HepG2 (cell line): ENCODE results near the gene CFAP54. TPM values are rescaled to one million over a fixed set of nuclear protein-coding genes. Genes with fewer than 3 reads are reported as not detected.
A peak's percentile ranks its signal among the peaks of the same experiment; 100 is the strongest.

Source experiments
- CAMTA2 ChIP-seq: sonication (generic); formaldehyde crosslinking; IDR thresholded peaks from 2 replicates; pipeline ENCODE4 v1.4.0; 2020; ENCODE audit warnings: mild to moderate bottlenecking, missing genetic modification reagents, borderline replicate concordance
- CERS6 ChIP-seq: sonication (generic); formaldehyde crosslinking; IDR thresholded peaks from 2 replicates; pipeline ENCODE4 v1.5.0; 2020; ENCODE audit warnings: missing genetic modification reagents
- CREM ChIP-seq, 2 experiments: sonication (generic) in 1 of 2; formaldehyde crosslinking in 1 of 2; IDR thresholded peaks; 2 replicates each; pipeline versions ENCODE4 v1.4.0 to v1.6.1; 2016 to 2020; ENCODE audit warnings: antibody characterized with exemption in 1 of 2, mild to moderate bottlenecking in 1 of 2, missing genetic modification reagents in 1 of 2
- IRX3 ChIP-seq: sonication (generic); formaldehyde crosslinking; IDR thresholded peaks from 2 replicates; pipeline ENCODE4 v1.8.1; 2023; ENCODE audit warnings: mild to moderate bottlenecking, low read depth, missing genetic modification reagents, borderline replicate concordance
- MTF2 ChIP-seq: sonication (generic); formaldehyde crosslinking; IDR thresholded peaks from 2 replicates; pipeline ENCODE4 v1.5.0; 2020; ENCODE audit warnings: missing genetic modification reagents, borderline replicate concordance
- NCOA1 ChIP-seq: sonication (generic); formaldehyde crosslinking; IDR thresholded peaks from 2 replicates; pipeline ENCODE4 v1.9.0; 2021; ENCODE audit warnings: missing genetic modification reagents
- NR2F1 ChIP-seq, 2 experiments: fragments of 450-650 bp in 1 of 2; formaldehyde crosslinking in 1 of 2; IDR thresholded peaks; 2 replicates each; pipeline versions ENCODE4 v1.5.0 to v1.6.1; 2016 to 2020; ENCODE audit warnings: mild to moderate bottlenecking in 1 of 2, missing compliant biosample characterization in 1 of 2, missing genetic modification reagents in 1 of 2, moderate library complexity in 1 of 2
- RBM22 ChIP-seq: fragments of 200-400 bp; formaldehyde crosslinking; optimal IDR thresholded peaks from 2 replicates; pipeline ENCODE3; 2017; ENCODE audit warnings: mild to moderate bottlenecking, low read length, moderate library complexity
- SIN3B ChIP-seq: fragments of 150-350 bp; IDR thresholded peaks from 2 replicates; pipeline ENCODE4 v1.6.1; 2014; ENCODE audit warnings: low read length
- SMARCC2 ChIP-seq: fragments of 450-650 bp; IDR thresholded peaks from 2 replicates; pipeline ENCODE4 v1.6.1; 2017; ENCODE audit warnings: antibody characterized with exemption, mild to moderate bottlenecking
- SRY ChIP-seq: sonication (generic); formaldehyde crosslinking; IDR thresholded peaks from 2 replicates; pipeline ENCODE4 v1.8.0; 2022; ENCODE audit warnings: mild to moderate bottlenecking, missing genetic modification reagents
- YEATS4 ChIP-seq: sonication (generic); formaldehyde crosslinking; IDR thresholded peaks from 2 replicates; pipeline ENCODE4 v1.4.0; 2020; ENCODE audit warnings: missing genetic modification reagents, borderline replicate concordance
- ZBTB38 ChIP-seq: sonication (generic); formaldehyde crosslinking; IDR thresholded peaks from 2 replicates; pipeline ENCODE4 v1.5.1; 2020; ENCODE audit warnings: mild to moderate bottlenecking, missing genetic modification reagents
- ZBTB39 ChIP-seq: sonication (generic); formaldehyde crosslinking; IDR thresholded peaks from 2 replicates; pipeline ENCODE4 v1.5.0; 2020; ENCODE audit warnings: missing genetic modification reagents
- ZEB1 ChIP-seq: IDR thresholded peaks from 2 replicates; pipeline ENCODE4 v1.6.1; 2012; ENCODE audit warnings: mild to moderate bottlenecking, low read depth, inconsistent platforms; ENCODE audit not compliant: insufficient replicate concordance
- ZIK1 ChIP-seq: sonication (generic); formaldehyde crosslinking; IDR thresholded peaks from 2 replicates; pipeline ENCODE4 v1.5.0; 2020; ENCODE audit warnings: mild to moderate bottlenecking, low read depth, missing genetic modification reagents, borderline replicate concordance
- ZNF232 ChIP-seq: sonication (generic); formaldehyde crosslinking; IDR thresholded peaks from 2 replicates; pipeline ENCODE4 v1.4.0; 2020; ENCODE audit warnings: missing genetic modification reagents, borderline replicate concordance
- ZNF24 ChIP-seq: fragments of 450-650 bp; IDR thresholded peaks from 2 replicates; pipeline ENCODE4 v1.6.1; 2017; ENCODE audit warnings: antibody characterized with exemption, mild to moderate bottlenecking
- ZNF431 ChIP-seq: sonication (generic); formaldehyde crosslinking; IDR thresholded peaks from 2 replicates; pipeline ENCODE4 v1.9.0; 2022; ENCODE audit warnings: missing genetic modification reagents, low read depth, mild to moderate bottlenecking, borderline replicate concordance
- ZNF513 ChIP-seq: sonication (generic); formaldehyde crosslinking; conservative IDR thresholded peaks from 2 replicates; pipeline ENCODE4 v1.5.0; 2020; ENCODE audit warnings: missing genetic modification reagents
- ZNF563 ChIP-seq: sonication (generic); formaldehyde crosslinking; IDR thresholded peaks from 2 replicates; pipeline ENCODE4 v1.8.0; 2022; ENCODE audit warnings: mild to moderate bottlenecking, moderate library complexity, missing genetic modification reagents
- ZNF572 ChIP-seq: sonication (generic); formaldehyde crosslinking; IDR thresholded peaks from 2 replicates; pipeline ENCODE4 v1.5.1; 2020; ENCODE audit warnings: mild to moderate bottlenecking, missing genetic modification reagents
- ZNF615 ChIP-seq: sonication (generic); formaldehyde crosslinking; IDR thresholded peaks from 2 replicates; pipeline ENCODE4 v1.5.0; 2020; ENCODE audit warnings: mild to moderate bottlenecking, missing genetic modification reagents, borderline replicate concordance
- ZSCAN5A ChIP-seq: sonication (generic); formaldehyde crosslinking; IDR thresholded peaks from 2 replicates; pipeline ENCODE4 v1.8.0; 2022; ENCODE audit warnings: mild to moderate bottlenecking, missing genetic modification reagents, borderline replicate concordance
- polyA plus RNA-seq, 8 experiments: library from polyadenylated mRNA; depleted of rRNA in 3 of 8; stranded (reverse) in 7 of 8; unstranded in 1 of 8; fragments of >200 nt; fragmentation: Illumina TruSeq in 4 of 8; extraction: Trizol in 4 of 8; gene quantifications; 2 replicates each; pipeline versions ENCODE4 v1.2.1 to v1.2.3, GENCODE V29; 2011 to 2016; ENCODE audit warnings: low read depth in 4 of 8, missing spikeins in 1 of 8, mixed read lengths in 1 of 8; ENCODE audit not compliant: insufficient read depth in 1 of 8
- total RNA-seq, 5 experiments: library from RNA; depleted of rRNA; stranded (reverse); fragments of >200 nt; fragmentation: Illumina TruSeq; extraction: Trizol; gene quantifications; 2 replicates each; pipeline ENCODE4 v1.2.3, GENCODE V29; 2016; ENCODE audit warnings: low read depth in 1 of 5

CFAP54 gene
- total and polyA plus RNA-seq, 2 of the 13 experiments (the other 11 are each of a cell fraction or from before 2014, with no cell fraction given): not detected

GRCh38 chr12:96489392-96490056, at the start of gene CFAP54 (continued):
- TF ChIP-seq MTF2 (no peak), ZNF513 (CRISPR knock-in tag) (no peak), ZNF572 (0 out of 2 replicates have a peak, but pooled peaks have one; percentile 39), ZNF24 (no peak), ZEB1 (no peak), SMARCC2 (no peak), ZBTB39 (no peak), ZNF232 (no peak), CREM (IDR thresholded peaks at IDR 0.05) (no peak), CREM (CRISPR knock-in tag; IDR thresholded peaks at IDR 0.05) (no peak), ZNF615 (CRISPR knock-in tag) (no peak), IRX3 (no peak), NCOA1 (no peak), YEATS4 (no peak), SIN3B (no peak), ZIK1 (no peak), NR2F1 (CRISPR knock-in tag; IDR thresholded peaks at IDR 0.05) (no peak), CERS6 (CRISPR knock-in tag) (no peak), ZNF563 (CRISPR knock-in tag) (no peak), SRY (no peak), RBM22 (peak; percentile 100), ZBTB38 (no peak; the same call in 1 of the 2 replicates), ZNF431 (CRISPR knock-in tag) (no peak), ZSCAN5A (CRISPR knock-in tag) (no peak), CAMTA2 (CRISPR knock-in tag) (no peak)
